Measurements from ENCODE around the gene TCOF1.
A peak's percentile ranks its signal among the peaks of the same experiment; 100 is the strongest.

TCOF1 gene

GRCh38 chr5:150374651-150375050 lies 17.2 kb downstream of the TCOF1 start:
- H4K8ac ChIP-seq (ENCODE audit: low read depth, low read length): no peak overlapping the region
- no peak overlapping the region for H3K23ac ChIP-seq (ENCODE audit: low read depth, low read length, poor library complexity)
- no CpG with 5 or more reads among the region's 11 CpGs for WGBS, 2 donors (ENCODE audit: extremely low coverage in 2 of 2, insufficient read length in 2 of 2, insufficient replicate concordance in 1 of 2)
- no peak overlapping the region for H2AK5ac ChIP-seq (ENCODE audit: low read depth, low read length)
- peaks cover 88 to 100% of the 10 kb centered on the region in 2 donors for H3K36me3 ChIP-seq (replicated peaks in 1 of 2; ENCODE audit: control insufficient read depth in 2 of 2, insufficient read depth in 2 of 2, low read length in 2 of 2)
- no peak overlapping the region for H3K4me3 ChIP-seq (ENCODE audit: low read length in 2 of 2)
- no peak overlapping the region for H2BK15ac ChIP-seq (ENCODE audit: low read length)
- no peak overlapping the region for H2BK12ac ChIP-seq (ENCODE audit: low read length)
- H3K9ac ChIP-seq (ENCODE audit: low read depth, low read length, poor library complexity): no peak overlapping the region
- H2BK5ac ChIP-seq (ENCODE audit: low read length): no peak overlapping the region
- no peak overlapping the region for H2BK120ac ChIP-seq (ENCODE audit: low read depth, low read length)
- no peak overlapping the region for H3K14ac ChIP-seq (ENCODE audit: low read length)
- H3K4ac ChIP-seq (ENCODE audit: low read length): no peak overlapping the region
- no peaks in the 10 kb centered on the region for H3K27me3 ChIP-seq (ENCODE audit: control insufficient read depth in 3 of 3, insufficient read depth in 3 of 3, low read depth in 1 of 3, low read length in 3 of 3)
- peaks cover 3 to 7% of the 10 kb centered on the region in 2 donors for H3K4me1 ChIP-seq (ENCODE audit: control insufficient read depth in 2 of 2, insufficient read depth in 1 of 2, low read depth in 1 of 2, low read length in 2 of 2)
- H3K4me2 ChIP-seq (ENCODE audit: insufficient read depth, low read length, poor library complexity, severe bottlenecking): no peak overlapping the region
- H3K18ac ChIP-seq (ENCODE audit: low read length): no peak overlapping the region
- H3K9me3 ChIP-seq (replicated peaks in 1 of 2; ENCODE audit: control insufficient read depth in 2 of 2, insufficient read depth in 1 of 2, low read depth in 1 of 2, low read length in 2 of 2): no peaks in the 10 kb centered on the region
- peaks cover 2% of the 10 kb centered on the region for H3K79me1 ChIP-seq (ENCODE audit: low read depth, low read length)
- H4K91ac ChIP-seq (ENCODE audit: low read depth, low read length, poor library complexity): no peak overlapping the region
- no peak overlapping the region for H2AFZ ChIP-seq (ENCODE audit: low read length)
- no peak for DNase-seq (ENCODE audit: low spot score)
- no peak overlapping the region for H3K27ac ChIP-seq (replicated peaks; ENCODE audit: low read length)

GRCh38 chr5:150376799-150377771 lies 19.6 kb downstream of the TCOF1 start:
- H3K36me3 ChIP-seq (replicated peaks in 1 of 2; ENCODE audit: control insufficient read depth in 2 of 2, insufficient read depth in 2 of 2, low read length in 2 of 2): peaks cover 86 to 98% of the 10 kb centered on the region in 2 donors
- no peak overlapping the region for H2BK15ac ChIP-seq (ENCODE audit: low read length)
- no peak overlapping the region for H2BK120ac ChIP-seq (ENCODE audit: low read depth, low read length)
- peak overlapping the region; percentile 5 for H3K27ac ChIP-seq (replicated peaks; ENCODE audit: low read length)
- H3K14ac ChIP-seq (ENCODE audit: low read length): no peak overlapping the region
- H3K18ac ChIP-seq (ENCODE audit: low read length): no peak overlapping the region
- no peak overlapping the region for H3K4me3 ChIP-seq (ENCODE audit: low read length in 2 of 2)
- peaks cover 2% of the 10 kb centered on the region for H3K79me1 ChIP-seq (ENCODE audit: low read depth, low read length)
- no peak for DNase-seq (ENCODE audit: low spot score)
- no peak overlapping the region for H4K91ac ChIP-seq (ENCODE audit: low read depth, low read length, poor library complexity)
- no CpG with 5 or more reads among the region's 10 CpGs for WGBS, 2 donors (ENCODE audit: extremely low coverage in 2 of 2, insufficient read length in 2 of 2, insufficient replicate concordance in 1 of 2)
- H3K9me3 ChIP-seq (replicated peaks in 1 of 2; ENCODE audit: control insufficient read depth in 2 of 2, insufficient read depth in 1 of 2, low read depth in 1 of 2, low read length in 2 of 2): no peaks in the 10 kb centered on the region
- H3K9ac ChIP-seq (ENCODE audit: low read depth, low read length, poor library complexity): peak overlapping the region; percentile 30
- H2AFZ ChIP-seq (ENCODE audit: low read length): no peak overlapping the region
- no peak overlapping the region for H3K4me2 ChIP-seq (ENCODE audit: insufficient read depth, low read length, poor library complexity, severe bottlenecking)
- H4K8ac ChIP-seq (ENCODE audit: low read depth, low read length): no peak overlapping the region
- no peak overlapping the region for H2AK5ac ChIP-seq (ENCODE audit: low read depth, low read length)
- no peaks in the 10 kb centered on the region for H3K27me3 ChIP-seq (ENCODE audit: control insufficient read depth in 3 of 3, insufficient read depth in 3 of 3, low read depth in 1 of 3, low read length in 3 of 3)
- H2BK12ac ChIP-seq (ENCODE audit: low read length): no peak overlapping the region
- no peak overlapping the region for H3K4ac ChIP-seq (ENCODE audit: low read length)
- H2BK5ac ChIP-seq (ENCODE audit: low read length): no peak overlapping the region
- H3K4me1 ChIP-seq (ENCODE audit: control insufficient read depth in 2 of 2, insufficient read depth in 1 of 2, low read depth in 1 of 2, low read length in 2 of 2): peaks cover 3 to 7% of the 10 kb centered on the region in 2 donors
- H3K23ac ChIP-seq (ENCODE audit: low read depth, low read length, poor library complexity): no peak overlapping the region

GRCh38 chr5:150377964-150378694 lies 20.6 kb downstream of the TCOF1 start:
- no peak overlapping the region for H3K4me3 ChIP-seq (ENCODE audit: low read length in 2 of 2)
- peaks cover 85 to 98% of the 10 kb centered on the region in 2 donors for H3K36me3 ChIP-seq (replicated peaks in 1 of 2; ENCODE audit: control insufficient read depth in 2 of 2, insufficient read depth in 2 of 2, low read length in 2 of 2)
- no peak overlapping the region for H3K23ac ChIP-seq (ENCODE audit: low read depth, low read length, poor library complexity)
- no CpG with 5 or more reads among the region's 5 CpGs for WGBS, 2 donors (ENCODE audit: extremely low coverage in 2 of 2, insufficient read length in 2 of 2, insufficient replicate concordance in 1 of 2)
- no peaks in the 10 kb centered on the region for H3K27me3 ChIP-seq (ENCODE audit: control insufficient read depth in 3 of 3, insufficient read depth in 3 of 3, low read depth in 1 of 3, low read length in 3 of 3)
- peaks cover 3 to 7% of the 10 kb centered on the region in 2 donors for H3K4me1 ChIP-seq (ENCODE audit: control insufficient read depth in 2 of 2, insufficient read depth in 1 of 2, low read depth in 1 of 2, low read length in 2 of 2)
- H2AK5ac ChIP-seq (ENCODE audit: low read depth, low read length): no peak overlapping the region
- H4K91ac ChIP-seq (ENCODE audit: low read depth, low read length, poor library complexity): no peak overlapping the region
- H3K9ac ChIP-seq (ENCODE audit: low read depth, low read length, poor library complexity): no peak overlapping the region
- no peak overlapping the region for H3K4ac ChIP-seq (ENCODE audit: low read length)
- no peak overlapping the region for H2BK15ac ChIP-seq (ENCODE audit: low read length)
- H2BK120ac ChIP-seq (ENCODE audit: low read depth, low read length): no peak overlapping the region
- no peak overlapping the region for H2AFZ ChIP-seq (ENCODE audit: low read length)
- H3K14ac ChIP-seq (ENCODE audit: low read length): no peak overlapping the region
- H3K18ac ChIP-seq (ENCODE audit: low read length): no peak overlapping the region
- H3K27ac ChIP-seq (replicated peaks; ENCODE audit: low read length): peak overlapping the region; percentile 33
- no peak overlapping the region for H3K4me2 ChIP-seq (ENCODE audit: insufficient read depth, low read length, poor library complexity, severe bottlenecking)
- no peak overlapping the region for H2BK12ac ChIP-seq (ENCODE audit: low read length)
- H4K8ac ChIP-seq (ENCODE audit: low read depth, low read length): no peak overlapping the region
- H3K79me1 ChIP-seq (ENCODE audit: low read depth, low read length): peaks cover 2% of the 10 kb centered on the region
- no peaks in the 10 kb centered on the region for H3K9me3 ChIP-seq (replicated peaks in 1 of 2; ENCODE audit: control insufficient read depth in 2 of 2, insufficient read depth in 1 of 2, low read depth in 1 of 2, low read length in 2 of 2)
- H2BK5ac ChIP-seq (ENCODE audit: low read length): no peak overlapping the region
- no peak for DNase-seq (ENCODE audit: low spot score)

- Histone ChIP-seq H2BK5ac (ENCODE audit: low read length) (no peak overlapping the region), H4K8ac (ENCODE audit: low read depth, low read length) (no peak overlapping the region), H3K4me2 (ENCODE audit: insufficient read depth, low read length, poor library complexity, severe bottlenecking) (no peak overlapping the region), H2AK5ac (ENCODE audit: low read depth, low read length) (no peak overlapping the region), H2BK12ac (ENCODE audit: low read length) (no peak overlapping the region), H3K4me3 (ENCODE audit: low read length in 2 of 2) (no peak overlapping the region), H3K9me3 (replicated peaks in 1 of 2; ENCODE audit: control insufficient read depth in 2 of 2, insufficient read depth in 1 of 2, low read depth in 1 of 2, low read length in 2 of 2) (no peaks in the 10 kb centered on the region), H3K4me1 (ENCODE audit: control insufficient read depth in 2 of 2, insufficient read depth in 1 of 2, low read depth in 1 of 2, low read length in 2 of 2) (peaks cover 0 to under 1% of the 10 kb centered on the region in 2 donors), H2BK15ac (ENCODE audit: low read length) (no peak overlapping the region), H3K18ac (ENCODE audit: low read length) (no peak overlapping the region), H3K27ac (replicated peaks; ENCODE audit: low read length) (no peak overlapping the region), H3K36me3 (replicated peaks in 1 of 2; ENCODE audit: control insufficient read depth in 2 of 2, insufficient read depth in 2 of 2, low read length in 2 of 2) (peaks cover 71 to 99% of the 10 kb centered on the region in 2 donors), H3K23ac (ENCODE audit: low read depth, low read length, poor library complexity) (no peak overlapping the region), H3K9ac (ENCODE audit: low read depth, low read length, poor library complexity) (no peak overlapping the region), H3K79me1 (ENCODE audit: low read depth, low read length) (no peaks in the 10 kb centered on the region), H3K27me3 (ENCODE audit: control insufficient read depth in 3 of 3, insufficient read depth in 3 of 3, low read depth in 1 of 3, low read length in 3 of 3) (no peaks in the 10 kb centered on the region), H4K91ac (ENCODE audit: low read depth, low read length, poor library complexity) (no peak overlapping the region), H3K14ac (ENCODE audit: low read length) (no peak overlapping the region), H2AFZ (ENCODE audit: low read length) (no peak overlapping the region), H3K4ac (ENCODE audit: low read length) (no peak overlapping the region), H2BK120ac (ENCODE audit: low read depth, low read length) (no peak overlapping the region)
- no CpG with 5 or more reads among the region's 5 CpGs for WGBS, 2 donors (ENCODE audit: extremely low coverage in 2 of 2, insufficient read length in 2 of 2, insufficient replicate concordance in 1 of 2)
- DNase-seq (ENCODE audit: low spot score): no peak
Measured at GRCh38 chr5:150384701-150385100, 27.2 kb downstream of the TCOF1 start.
